ENCODE data around the gene FIG4. TPM values are rescaled to one million over a fixed set of nuclear protein-coding genes. Genes with fewer than 3 reads are reported as not detected.

FIG4 gene
- total RNA-seq, 4 donors from 2014 or later: 13.5 to 45.6 (median 19.6) TPM

- TF ChIP-seq, protein P1, sequence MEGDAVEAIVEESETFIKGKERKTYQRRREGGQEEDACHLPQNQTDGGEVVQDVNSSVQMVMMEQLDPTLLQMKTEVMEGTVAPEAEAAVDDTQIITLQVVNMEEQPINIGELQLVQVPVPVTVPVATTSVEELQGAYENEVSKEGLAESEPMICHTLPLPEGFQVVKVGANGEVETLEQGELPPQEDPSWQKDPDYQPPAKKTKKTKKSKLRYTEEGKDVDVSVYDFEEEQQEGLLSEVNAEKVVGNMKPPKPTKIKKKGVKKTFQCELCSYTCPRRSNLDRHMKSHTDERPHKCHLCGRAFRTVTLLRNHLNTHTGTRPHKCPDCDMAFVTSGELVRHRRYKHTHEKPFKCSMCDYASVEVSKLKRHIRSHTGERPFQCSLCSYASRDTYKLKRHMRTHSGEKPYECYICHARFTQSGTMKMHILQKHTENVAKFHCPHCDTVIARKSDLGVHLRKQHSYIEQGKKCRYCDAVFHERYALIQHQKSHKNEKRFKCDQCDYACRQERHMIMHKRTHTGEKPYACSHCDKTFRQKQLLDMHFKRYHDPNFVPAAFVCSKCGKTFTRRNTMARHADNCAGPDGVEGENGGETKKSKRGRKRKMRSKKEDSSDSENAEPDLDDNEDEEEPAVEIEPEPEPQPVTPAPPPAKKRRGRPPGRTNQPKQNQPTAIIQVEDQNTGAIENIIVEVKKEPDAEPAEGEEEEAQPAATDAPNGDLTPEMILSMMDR (IDR thresholded peaks at IDR 0.05; ENCODE audit: low read depth): no peak
Measured at GRCh38 chr6:109718991-109719390, 27.9 kb downstream of the FIG4 start.

DNA sequence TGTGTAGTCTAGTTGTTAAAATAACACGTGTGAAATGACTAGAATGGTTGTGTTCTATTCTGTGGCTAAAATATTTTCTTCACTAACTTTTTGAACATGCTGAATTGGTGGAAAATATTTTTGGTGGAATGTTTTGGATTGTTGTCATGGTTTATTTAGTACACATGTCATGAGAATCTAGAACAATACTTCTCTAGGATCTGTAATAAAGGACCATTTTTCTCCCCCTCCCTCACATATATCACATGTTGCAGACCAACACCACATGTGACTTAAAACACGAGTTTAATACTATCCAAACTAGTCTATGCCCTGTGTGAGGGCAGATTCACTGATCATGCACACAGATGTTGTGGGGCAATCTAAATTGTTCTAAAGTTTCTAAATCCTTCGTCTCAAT lies 29.2 kb downstream of the FIG4 start:
- TF ChIP-seq, protein P1 (IDR thresholded peaks at IDR 0.05; ENCODE audit: low read depth): no peak

DNA sequence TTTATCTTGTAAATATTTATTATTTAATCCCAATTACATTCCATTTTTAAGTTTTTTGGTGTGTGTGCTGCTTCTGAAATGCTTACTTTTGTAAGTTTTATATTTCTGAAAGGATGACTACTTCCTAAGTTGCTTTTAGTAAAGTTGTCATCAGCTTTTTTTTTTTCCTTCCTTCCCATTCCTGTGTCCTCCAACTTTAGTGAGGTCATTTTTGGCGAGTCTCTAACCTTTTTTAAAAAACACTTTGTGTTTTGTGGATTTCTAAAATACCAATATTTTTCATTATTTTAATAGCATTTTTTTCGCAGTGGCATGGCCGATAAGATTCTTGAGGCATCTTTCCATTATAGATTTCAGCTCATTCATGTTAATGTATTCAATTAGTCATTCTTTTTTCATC lies 30.9 kb downstream of the FIG4 start:
- TF ChIP-seq, protein P1 (IDR thresholded peaks at IDR 0.05; ENCODE audit: low read depth): no peak

- TF ChIP-seq, protein P1 (IDR thresholded peaks at IDR 0.05; ENCODE audit: low read depth): no peak
Measured at GRCh38 chr6:109722564-109723254, 31.6 kb downstream of the FIG4 start.

GRCh38 chr6:109736273-109737025 lies 45.4 kb downstream of the FIG4 start:
- TF ChIP-seq, protein P1 (IDR thresholded peaks at IDR 0.05; ENCODE audit: low read depth): no peak

DNA sequence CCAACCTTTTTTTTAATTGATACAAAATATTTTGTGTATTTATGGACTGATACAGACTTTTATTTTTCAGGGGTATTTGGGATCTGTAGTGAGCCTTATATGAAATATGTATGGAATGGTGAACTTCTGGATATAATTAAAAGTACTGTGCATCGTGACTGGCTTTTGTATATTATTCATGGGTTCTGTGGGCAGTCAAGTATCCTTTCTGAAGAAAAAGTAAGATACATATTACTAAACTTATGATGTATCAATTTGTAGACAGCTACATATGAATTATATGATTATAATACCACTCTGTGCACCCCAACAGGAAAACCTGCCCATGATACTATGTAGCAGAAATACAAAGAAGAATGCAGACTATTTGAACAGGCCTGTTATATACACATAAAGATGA lies 47.2 kb downstream of the FIG4 start:
- TF ChIP-seq, protein P1 (IDR thresholded peaks at IDR 0.05; ENCODE audit: low read depth): no peak

DNA sequence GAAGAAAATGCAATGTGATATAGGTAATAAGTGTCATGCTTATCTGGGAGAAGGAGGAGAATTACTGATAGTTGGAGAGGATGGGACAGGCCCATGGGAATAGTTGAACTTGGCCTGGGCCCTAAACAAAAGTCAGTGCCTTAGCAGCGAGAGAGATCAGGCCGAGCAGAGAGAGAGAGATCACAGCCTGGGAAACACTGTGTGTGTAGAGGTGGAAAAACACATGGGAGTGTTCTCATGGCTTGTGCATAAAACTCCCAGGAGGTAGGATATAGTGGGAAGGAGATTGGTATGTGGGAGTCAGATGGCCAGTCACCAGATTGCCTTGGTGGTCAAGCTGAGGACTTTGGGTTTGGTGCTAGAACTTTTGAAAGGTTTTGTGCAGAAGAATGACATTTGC lies 47.6 kb downstream of the FIG4 start:
- TF ChIP-seq, protein P1 (IDR thresholded peaks at IDR 0.05; ENCODE audit: low read depth): no peak

Measured in subcutaneous adipose tissue (tissue), 4 donors.